Omental fat pad (tissue), 4 donors: ENCODE results near the gene THEMIS2. TPM values are rescaled to one million over a fixed set of nuclear protein-coding genes. Genes with fewer than 3 reads are reported as not detected.

Experiments used
- ATAC-seq: fragments of 150-250 bp; one replicate; pipeline ENCODE4 v1.9.1; 2016; ENCODE audit warnings: mild to moderate bottlenecking, moderate library complexity; ENCODE audit not compliant: low FRiP score
- DNase-seq: peaks from one replicate; pipeline ENCODE4 v3.0.0-alpha.2; 2019; ENCODE audit warnings: low spot score
- total RNA-seq, 4 donors: library from RNA; depleted of rRNA; stranded (reverse); fragments of >200 nt; gene quantifications; one replicate each; pipeline ENCODE4 v1.1.0, GENCODE V29; 2016
- TF ChIP-seq, protein P1 (sequence below), 3 donors: fragments of 450-650 bp; IDR thresholded peaks; one replicate each; pipeline ENCODE4 v1.5.1; 2016 to 2017; ENCODE audit warnings: antibody characterized with exemption in 3 of 3, mild to moderate bottlenecking in 3 of 3, moderate library complexity in 2 of 3

THEMIS2 gene
- total RNA-seq, 4 donors from 2014 or later: 50.2 to 103 (median 77.0) TPM

DNA sequence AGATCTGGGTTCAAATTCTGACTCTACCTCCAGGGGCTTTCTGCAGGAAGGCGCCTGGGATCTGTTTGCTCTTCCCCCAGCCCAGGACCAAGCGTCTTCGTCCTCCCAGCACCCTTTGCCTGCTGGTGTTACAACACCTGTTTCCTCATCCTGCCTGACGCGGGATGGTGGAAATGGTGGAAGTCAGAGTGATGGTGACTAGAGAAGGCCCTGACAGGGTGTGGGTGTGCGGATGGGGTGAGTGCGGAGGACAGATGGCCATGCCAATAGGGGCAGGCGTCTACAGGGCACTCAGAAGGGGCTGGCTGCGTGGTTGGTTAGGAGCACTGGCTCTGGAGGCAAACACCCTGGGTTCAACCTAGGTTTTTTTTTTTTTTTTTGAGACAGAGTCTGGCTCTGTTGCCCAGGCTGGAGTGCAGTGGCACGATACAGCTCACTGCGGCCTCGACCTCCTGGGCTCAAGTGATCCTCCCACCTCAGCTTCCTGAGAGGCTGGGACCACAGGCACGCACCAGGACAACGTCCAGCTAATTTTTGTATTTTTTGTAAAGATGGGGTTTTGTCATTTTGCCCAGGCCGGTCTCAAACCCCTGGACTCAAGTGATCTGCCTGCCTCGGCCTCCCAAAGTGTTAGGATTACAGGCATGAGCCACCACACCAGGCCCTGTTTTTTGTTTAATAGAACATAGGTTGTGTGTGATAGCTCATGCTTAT lies 1.5 kb downstream of the THEMIS2 start:
- TF ChIP-seq, protein P1, sequence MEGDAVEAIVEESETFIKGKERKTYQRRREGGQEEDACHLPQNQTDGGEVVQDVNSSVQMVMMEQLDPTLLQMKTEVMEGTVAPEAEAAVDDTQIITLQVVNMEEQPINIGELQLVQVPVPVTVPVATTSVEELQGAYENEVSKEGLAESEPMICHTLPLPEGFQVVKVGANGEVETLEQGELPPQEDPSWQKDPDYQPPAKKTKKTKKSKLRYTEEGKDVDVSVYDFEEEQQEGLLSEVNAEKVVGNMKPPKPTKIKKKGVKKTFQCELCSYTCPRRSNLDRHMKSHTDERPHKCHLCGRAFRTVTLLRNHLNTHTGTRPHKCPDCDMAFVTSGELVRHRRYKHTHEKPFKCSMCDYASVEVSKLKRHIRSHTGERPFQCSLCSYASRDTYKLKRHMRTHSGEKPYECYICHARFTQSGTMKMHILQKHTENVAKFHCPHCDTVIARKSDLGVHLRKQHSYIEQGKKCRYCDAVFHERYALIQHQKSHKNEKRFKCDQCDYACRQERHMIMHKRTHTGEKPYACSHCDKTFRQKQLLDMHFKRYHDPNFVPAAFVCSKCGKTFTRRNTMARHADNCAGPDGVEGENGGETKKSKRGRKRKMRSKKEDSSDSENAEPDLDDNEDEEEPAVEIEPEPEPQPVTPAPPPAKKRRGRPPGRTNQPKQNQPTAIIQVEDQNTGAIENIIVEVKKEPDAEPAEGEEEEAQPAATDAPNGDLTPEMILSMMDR (IDR thresholded peaks at IDR 0.05): no peak
- ATAC-seq (no peak), DNase-seq (peak; percentile 23)

DNA sequence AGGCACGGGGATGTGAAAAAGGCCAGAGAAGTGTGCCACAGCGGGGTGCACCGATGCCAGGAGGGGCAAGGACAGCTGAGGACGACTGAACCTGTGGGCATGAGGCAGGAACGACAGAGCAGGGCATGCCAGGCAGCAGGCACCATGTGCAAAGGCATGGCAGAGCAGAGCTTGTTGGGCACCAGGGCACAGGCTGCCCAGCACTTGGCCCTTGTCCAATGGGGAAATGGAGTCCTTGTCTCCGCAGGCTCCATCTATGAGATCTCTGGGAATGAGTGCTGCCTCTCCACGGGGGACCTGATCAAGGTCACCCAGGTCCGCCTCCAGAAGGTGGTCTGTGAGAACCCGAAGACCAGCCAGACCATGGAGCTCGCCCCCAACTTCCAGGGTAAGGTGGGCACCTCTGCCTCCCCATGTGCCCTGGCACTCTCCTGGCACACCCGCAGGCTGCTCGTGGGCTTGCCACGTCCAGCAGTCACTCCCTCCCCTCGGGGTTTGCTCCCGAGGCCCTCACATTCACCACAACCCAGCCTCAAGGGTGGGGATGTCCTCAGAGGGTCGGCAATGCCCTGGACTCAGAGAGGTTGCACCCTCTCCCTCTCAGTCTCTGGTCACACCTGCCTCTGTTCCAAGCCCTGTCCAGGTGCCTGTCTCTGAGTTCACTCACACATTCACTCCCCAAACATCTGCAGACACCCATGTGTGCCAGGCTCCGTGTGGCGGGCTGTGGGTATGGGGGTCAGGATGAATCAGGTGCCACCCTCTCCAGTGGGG lies 4.2 kb downstream of the THEMIS2 start:
- TF ChIP-seq, protein P1 (IDR thresholded peaks at IDR 0.05): no peak
- ATAC-seq (no peak), DNase-seq (peak; percentile 12)

DNA sequence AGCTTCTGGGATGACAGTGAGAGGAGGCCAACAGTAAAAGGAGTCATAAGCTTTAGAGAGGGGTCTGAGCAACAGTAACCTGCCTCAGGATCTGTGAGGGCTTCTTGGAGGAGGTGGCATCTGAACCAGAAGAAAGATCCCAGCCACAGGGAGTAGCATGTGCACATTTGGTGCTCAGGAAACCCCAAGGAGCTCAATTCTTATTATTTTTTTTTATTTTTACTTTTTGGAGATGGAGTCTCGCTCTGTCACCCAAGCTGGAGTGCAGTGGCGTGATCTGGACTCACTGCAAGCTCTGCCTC lies 4.7 kb downstream of the THEMIS2 start:
- TF ChIP-seq, protein P1 (IDR thresholded peaks at IDR 0.05): no peak
- ATAC-seq: no peak
- DNase-seq: no peak

DNA sequence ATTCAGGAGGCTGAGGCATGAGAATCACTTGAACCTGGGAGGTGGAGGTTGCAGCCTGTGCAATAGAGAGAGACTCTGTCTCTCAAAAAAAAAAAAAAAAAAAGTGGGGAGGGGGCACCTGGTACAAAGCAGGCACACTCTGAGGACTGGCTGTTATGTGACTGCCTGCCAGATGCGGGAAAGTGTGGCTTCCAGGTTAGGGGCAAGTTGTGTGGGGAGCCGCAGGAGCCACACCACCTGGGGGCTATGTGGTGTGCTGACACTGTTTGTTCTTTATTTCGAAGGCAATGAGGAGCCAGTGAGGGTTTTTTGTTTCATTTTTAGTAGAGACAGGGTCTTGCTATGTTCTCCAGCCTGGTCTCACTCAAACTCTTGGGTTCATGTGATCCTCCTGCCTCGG lies 5.7 kb downstream of the THEMIS2 start:
- TF ChIP-seq, protein P1 (IDR thresholded peaks at IDR 0.05): no peak

DNA sequence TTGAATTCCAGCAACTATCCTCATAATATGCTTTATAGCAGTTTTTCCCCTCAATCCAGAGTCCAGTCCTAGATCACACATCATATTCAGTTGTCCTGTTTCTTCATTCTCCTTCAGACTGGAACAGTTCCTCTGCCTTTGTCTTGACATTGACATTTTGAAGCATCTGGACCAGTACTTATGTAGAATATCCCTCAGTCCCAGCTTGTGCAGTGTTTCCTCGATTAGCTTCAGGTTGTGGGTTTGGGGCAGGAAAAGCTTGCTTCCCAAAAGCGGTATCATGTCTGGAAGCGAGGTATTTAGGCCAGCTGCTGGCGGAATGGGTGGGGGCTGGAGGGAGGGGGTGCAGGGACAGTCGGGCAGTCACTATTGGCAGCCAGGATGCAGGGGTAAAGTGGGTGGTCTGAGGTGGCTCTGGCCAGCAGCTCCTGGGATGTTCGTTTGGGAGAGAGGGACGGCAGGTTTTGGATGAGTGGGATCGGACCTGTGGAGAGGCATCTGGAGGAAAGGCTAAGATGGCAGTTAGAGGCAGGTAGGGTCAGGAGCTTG lies 6.5 kb downstream of the THEMIS2 start:
- ATAC-seq (no peak), DNase-seq (no peak)

More for the DNA sequence above, 5.7 kb downstream of the THEMIS2 start:
- no peak for ATAC-seq
- DNase-seq: no peak

DNA sequence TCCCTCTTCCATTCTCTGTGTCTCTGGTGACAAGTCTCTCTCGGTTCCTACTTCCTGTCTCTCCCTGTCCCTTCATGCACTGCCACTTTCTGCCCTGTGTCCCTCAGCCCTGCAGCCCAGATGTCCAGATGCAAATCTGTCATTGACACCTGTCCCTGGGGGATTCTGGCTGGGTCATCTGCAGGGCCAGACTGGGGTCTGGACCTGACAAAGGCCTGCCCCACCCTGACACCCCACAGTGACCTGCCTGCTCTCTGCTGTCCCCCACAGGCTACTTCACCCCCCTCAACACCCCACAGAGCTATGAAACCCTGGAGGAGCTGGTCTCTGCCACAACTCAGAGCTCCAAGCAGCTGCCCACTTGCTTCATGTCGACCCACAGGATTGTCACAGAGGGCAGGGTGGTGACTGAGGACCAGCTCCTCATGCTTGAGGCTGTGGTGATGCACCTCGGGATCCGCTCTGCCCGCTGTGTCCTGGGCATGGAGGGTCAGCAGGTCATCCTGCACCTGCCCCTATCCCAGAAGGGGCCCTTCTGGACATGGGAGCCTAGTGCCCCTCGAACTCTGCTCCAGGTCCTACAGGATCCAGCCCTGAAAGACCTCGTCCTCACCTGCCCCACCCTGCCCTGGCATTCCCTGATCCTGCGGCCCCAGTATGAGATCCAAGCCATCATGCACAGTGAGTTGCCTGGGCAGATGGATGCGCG lies 7.2 kb downstream of the THEMIS2 start:
- no peak for ATAC-seq
- TF ChIP-seq, protein P1 (IDR thresholded peaks at IDR 0.05): no peak
- no peak for DNase-seq

More for the DNA sequence above, 6.5 kb downstream of the THEMIS2 start:
- TF ChIP-seq, protein P1 (IDR thresholded peaks at IDR 0.05): no peak
